ENCODE measurements around the gene C6orf136.

DNA sequence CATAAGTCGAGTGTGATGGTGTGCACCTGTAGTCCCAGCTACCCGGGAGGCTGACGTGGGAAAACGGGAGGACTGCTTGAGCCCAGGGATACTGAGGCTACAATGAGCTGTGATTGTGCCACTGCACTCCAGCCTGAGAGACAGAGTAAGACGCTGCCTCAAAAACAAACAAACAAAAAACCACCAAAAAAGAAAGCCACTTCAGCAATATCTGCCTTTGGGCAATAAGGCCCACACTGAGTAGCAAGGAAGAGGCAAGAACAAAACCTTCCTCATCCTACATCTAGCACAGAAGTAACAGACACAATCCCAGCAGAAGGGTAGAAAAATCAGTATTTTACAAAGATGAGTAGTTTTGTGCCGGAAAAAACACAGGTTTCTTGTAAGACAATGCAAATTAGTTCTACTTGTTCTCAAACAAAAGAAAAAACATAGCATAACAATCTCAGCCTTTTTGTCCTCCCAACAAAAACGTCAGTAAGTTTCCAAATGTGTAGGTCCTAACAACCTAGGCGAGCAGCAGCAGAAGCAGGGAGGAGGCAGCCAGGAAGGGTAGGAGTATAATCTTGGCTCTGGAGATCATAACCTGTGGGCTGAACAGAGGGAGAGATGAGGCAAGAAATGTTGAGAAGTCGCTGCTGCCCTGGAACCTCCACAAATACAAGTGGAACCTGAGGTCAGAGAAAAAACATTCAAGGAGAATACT lies 35.6 kb upstream of the C6orf136 start:
- TF ChIP-seq ZNF274 (IDR thresholded peaks at IDR 0.05; ENCODE audit: low read depth, low read length): no peak
- TF ChIP-seq YY1 (IDR thresholded peaks at IDR 0.05; ENCODE audit: insufficient read depth, insufficient read length): no peak
- no peak for TF ChIP-seq SUZ12 (IDR thresholded peaks at IDR 0.05; ENCODE audit: extremely low read depth, insufficient read depth, insufficient read length)
